Activated naive CD4-positive, alpha-beta T cell treated with anti-CD3 and anti-CD28 coated beads for 36 hours (primary cell): ENCODE measurements around the gene PIK3CB. TPM values are rescaled to one million over a fixed set of nuclear protein-coding genes. Genes with fewer than 3 reads are reported as not detected.
"Not testable (repeated sequence)": the region's sequence is repeated elsewhere in the genome, so short reads cannot be mapped to it uniquely, and the experiment has no call there.

Experiments
- CTCF ChIA-PET: fragments of 350-600 bp; sonication (Branson Sonifier 250); formaldehyde crosslinking; loops from one replicate; lab custom pipeline; 2021; ENCODE audit warnings: antibody characterized with exemption; lab: Charles Lee
- DNase-seq: peaks from one replicate; pipeline ENCODE4 v3.0.0-alpha.2; 2020
- H3K27ac Mint-ChIP-seq: one replicate; pipeline ENCODE4 v1.8.0; 2021; ENCODE audit warnings: mild to moderate bottlenecking, mixed read lengths
- H3K27me3 Mint-ChIP-seq: one replicate; pipeline ENCODE4 v1.8.0; 2021; ENCODE audit warnings: low read depth, mixed read lengths
- H3K36me3 Mint-ChIP-seq: one replicate; pipeline ENCODE4 v1.8.0; 2021; ENCODE audit warnings: low read depth, mixed read lengths
- H3K4me1 Mint-ChIP-seq: one replicate; pipeline ENCODE4 v1.8.0; 2021; ENCODE audit warnings: low read depth, mixed read lengths
- H3K4me3 Mint-ChIP-seq: one replicate; pipeline ENCODE4 v1.8.0; 2021; ENCODE audit warnings: mild to moderate bottlenecking, moderate library complexity, mixed read lengths
- H3K9me3 Mint-ChIP-seq: one replicate; pipeline ENCODE4 v1.8.0; 2021; ENCODE audit warnings: mixed read lengths
- intact Hi-C: fragments of 100-400 bp; cut with micrococcal nuclease; formaldehyde crosslinking; loops from one replicate; pipeline ENCODE4 v1.15.1; 2023
- total RNA-seq, 2 experiments: library from RNA; stranded (reverse); gene quantifications; one replicate each; pipeline ENCODE4 v1.2.3, GENCODE V29; 2021

The PIK3CB gene
- total RNA-seq, 2 experiments from 2014 or later: 19.2 to 20.6 TPM

GRCh38 chr3:138824114-138824506 is 10.6 kb downstream of the PIK3CB start:
- Mint-ChIP-seq H3K36me3 (peaks cover 4% of the 10 kb centered on the region), H3K9me3 (no peaks in the 10 kb centered on the region), H3K4me3 (no peak overlapping the region), H3K4me1 (peaks cover 17% of the 10 kb centered on the region), H3K27ac (no peak overlapping the region), H3K27me3 (no peaks in the 10 kb centered on the region)
- DNase-seq: no peak
- CTCF ChIA-PET: interaction anchor here (0.6 kb wide), 1 partner anchor 37 kb away, joined by 3 read pairs; no protein-coding TSS in a partner anchor
- intact Hi-C loops: no loop called here

GRCh38 chr3:138820379-138820778 is 14.3 kb downstream of the PIK3CB start:
- H3K36me3 Mint-ChIP-seq, H3K4me3 Mint-ChIP-seq, DNase-seq, intact Hi-C loops, H3K27ac Mint-ChIP-seq, H3K27me3 Mint-ChIP-seq, H3K9me3 Mint-ChIP-seq: not testable (repeated sequence)
- CTCF ChIA-PET: interaction anchor here (0.8 kb wide), 1 partner anchor 19 kb away, joined by 3 read pairs; no protein-coding TSS in a partner anchor
- peaks cover 30% of the 10 kb centered on the region for H3K4me1 Mint-ChIP-seq

- H3K9me3 Mint-ChIP-seq: no peaks in the 10 kb centered on the region
- peaks cover 3% of the 10 kb centered on the region for H3K36me3 Mint-ChIP-seq
- intact Hi-C loops: no loop called here
- CTCF ChIA-PET: interaction anchor here (0.6 to 2.0 kb wide), 5 partner anchors 11 to 579 kb away, joined by 3 to 9 read pairs (median 4); no protein-coding TSS in a partner anchor
- peaks cover 40% of the 10 kb centered on the region for H3K4me1 Mint-ChIP-seq
- no peak overlapping the region for H3K4me3 Mint-ChIP-seq
- H3K27ac Mint-ChIP-seq: peak overlapping the region; percentile 32
- DNase-seq: no peak
- no peaks in the 10 kb centered on the region for H3K27me3 Mint-ChIP-seq
These were observed 16.4 kb downstream of the PIK3CB start for GRCh38 chr3:138818185-138818860.

- Mint-ChIP-seq H3K27ac (peak overlapping the region; percentile 32), H3K4me3 (no peak overlapping the region), H3K4me1 (peaks cover 43% of the 10 kb centered on the region), H3K9me3 (no peaks in the 10 kb centered on the region), H3K36me3 (peaks cover 6% of the 10 kb centered on the region), H3K27me3 (no peaks in the 10 kb centered on the region)
- intact Hi-C loops: no loop called here
- CTCF ChIA-PET: interaction anchor here (0.6 to 2.0 kb wide), 5 partner anchors 16 to 579 kb away, joined by 3 to 9 read pairs (median 4); no protein-coding TSS in a partner anchor
- DNase-seq: no peak
These were observed 17.0 kb downstream of the PIK3CB start for GRCh38 chr3:138817695-138818094.

GRCh38 chr3:138812806-138813205 is 21.9 kb downstream of the PIK3CB start:
- Mint-ChIP-seq H3K4me3 (no peak overlapping the region), H3K27me3 (no peaks in the 10 kb centered on the region), H3K4me1 (peaks cover 29% of the 10 kb centered on the region), H3K27ac (no peak overlapping the region), H3K9me3 (no peaks in the 10 kb centered on the region), H3K36me3 (peaks cover 7% of the 10 kb centered on the region)
- no peak for DNase-seq
- intact Hi-C loops: no loop called here
- CTCF ChIA-PET: no interaction called here

GRCh38 chr3:138809500-138810256 is 25.1 kb downstream of the PIK3CB start:
- intact Hi-C loops: no loop called here
- Mint-ChIP-seq H3K27ac (no peak overlapping the region), H3K4me3 (no peak overlapping the region), H3K36me3 (peaks cover 6% of the 10 kb centered on the region), H3K4me1 (peaks cover 15% of the 10 kb centered on the region), H3K27me3 (no peaks in the 10 kb centered on the region), H3K9me3 (no peaks in the 10 kb centered on the region)
- DNase-seq: no peak
- CTCF ChIA-PET: no interaction called here

- H3K36me3 Mint-ChIP-seq: no peaks in the 10 kb centered on the region
- DNase-seq: no peak
- H3K4me3 Mint-ChIP-seq: no peak overlapping the region
- H3K9me3 Mint-ChIP-seq: no peaks in the 10 kb centered on the region
- no peak overlapping the region for H3K27ac Mint-ChIP-seq
- no peaks in the 10 kb centered on the region for H3K27me3 Mint-ChIP-seq
- CTCF ChIA-PET: interaction anchor here (0.8 to 1.2 kb wide), 2 partner anchors 116 to 306 kb away, joined by 3 to 6 read pairs; no protein-coding TSS in a partner anchor
- peaks cover 17% of the 10 kb centered on the region for H3K4me1 Mint-ChIP-seq
- intact Hi-C loops: no loop called here
These were observed 28.2 kb downstream of the PIK3CB start for GRCh38 chr3:138806376-138807080.

GRCh38 chr3:138803006-138803653 is 31.6 kb downstream of the PIK3CB start:
- H3K27ac Mint-ChIP-seq: no peak overlapping the region
- no peaks in the 10 kb centered on the region for H3K36me3 Mint-ChIP-seq
- DNase-seq: no peak
- no peak overlapping the region for H3K4me3 Mint-ChIP-seq
- H3K27me3 Mint-ChIP-seq: no peaks in the 10 kb centered on the region
- CTCF ChIA-PET: no interaction called here
- intact Hi-C loops: no loop called here
- no peaks in the 10 kb centered on the region for H3K9me3 Mint-ChIP-seq
- H3K4me1 Mint-ChIP-seq: peaks cover 24% of the 10 kb centered on the region

- peaks cover 29% of the 10 kb centered on the region for H3K4me1 Mint-ChIP-seq
- H3K27me3 Mint-ChIP-seq, H3K9me3 Mint-ChIP-seq, intact Hi-C loops, H3K27ac Mint-ChIP-seq, DNase-seq, CTCF ChIA-PET, H3K4me3 Mint-ChIP-seq, H3K36me3 Mint-ChIP-seq: not testable (repeated sequence)
These were observed 32.5 kb downstream of the PIK3CB start for GRCh38 chr3:138802223-138802622.

GRCh38 chr3:138801792-138802191 is 32.9 kb downstream of the PIK3CB start:
- CTCF ChIA-PET: interaction anchor here (0.6 to 0.8 kb wide), 3 partner anchors 18 to 66 kb away, joined by 3 read pairs; no protein-coding TSS in a partner anchor
- DNase-seq: no peak
- H3K27me3 Mint-ChIP-seq: no peaks in the 10 kb centered on the region
- intact Hi-C loops: no loop called here
- H3K4me3 Mint-ChIP-seq: no peak overlapping the region
- peaks cover 29% of the 10 kb centered on the region for H3K4me1 Mint-ChIP-seq
- H3K36me3 Mint-ChIP-seq: peaks cover 2% of the 10 kb centered on the region
- H3K9me3 Mint-ChIP-seq: no peaks in the 10 kb centered on the region
- H3K27ac Mint-ChIP-seq: no peak overlapping the region

- H3K27ac Mint-ChIP-seq: no peak overlapping the region
- no peaks in the 10 kb centered on the region for H3K27me3 Mint-ChIP-seq
- CTCF ChIA-PET: interaction anchor here (1.8 kb wide), 1 partner anchor 115 kb away, joined by 4 read pairs; no protein-coding TSS in a partner anchor
- peaks cover 2% of the 10 kb centered on the region for H3K36me3 Mint-ChIP-seq
- peaks cover 29% of the 10 kb centered on the region for H3K4me1 Mint-ChIP-seq
- no peak overlapping the region for H3K4me3 Mint-ChIP-seq
- intact Hi-C loops: no loop called here
- DNase-seq: no peak
- no peaks in the 10 kb centered on the region for H3K9me3 Mint-ChIP-seq
These were observed 34.5 kb downstream of the PIK3CB start for GRCh38 chr3:138800248-138800647.
